ENCODE measurements around the gene PSMG1. TPM values are rescaled to one million over a fixed set of nuclear protein-coding genes. Genes with fewer than 3 reads are reported as not detected.

The PSMG1 gene
- polyA plus RNA-seq, 1 experiment, result 21.9 TPM

GRCh38 chr21:39220150-39220549 lies 36.9 kb upstream of the PSMG1 start:
- no peak for TF ChIP-seq CTCF (IDR thresholded peaks at IDR 0.05; ENCODE audit: insufficient read depth, low read depth, low read length)
- POLR2A ChIA-PET, result no interaction called here
- H3K27me3 ChIP-seq (ENCODE audit: control insufficient read depth, insufficient read depth, low read length), result no peaks in the 10 kb centered on the region
- H3K36me3 ChIP-seq (ENCODE audit: control insufficient read depth, insufficient read depth, low read length), result peaks cover 2% of the 10 kb centered on the region; the same call in 1 of the 2 replicates
- no peak for DNase-seq (ENCODE audit: low read depth)
- CTCF ChIA-PET, result no interaction called here
- no peak overlapping the region for H3K4me3 ChIP-seq (ENCODE audit: low read depth, low read length)

GRCh38 chr21:39218082-39218409 lies 34.8 kb upstream of the PSMG1 start:
- Histone ChIP-seq H3K27me3 (ENCODE audit: control insufficient read depth, insufficient read depth, low read length) (no peaks in the 10 kb centered on the region), H3K36me3 (ENCODE audit: control insufficient read depth, insufficient read depth, low read length) (peaks cover 2% of the 10 kb centered on the region; the same call in 1 of the 2 replicates), H3K4me3 (ENCODE audit: low read depth, low read length) (no peak overlapping the region)
- CTCF ChIA-PET, result no interaction called here
- POLR2A ChIA-PET, result no interaction called here
- no peak for TF ChIP-seq CTCF (IDR thresholded peaks at IDR 0.05; ENCODE audit: insufficient read depth, low read depth, low read length)
- DNase-seq (ENCODE audit: low read depth), result no peak

GRCh38 chr21:39217356-39218081 lies 34.3 kb upstream of the PSMG1 start:
- ChIA-PET CTCF (no interaction called here), POLR2A (no interaction called here)
- Histone ChIP-seq H3K36me3 (ENCODE audit: control insufficient read depth, insufficient read depth, low read length) (peaks cover 2% of the 10 kb centered on the region; the same call in 1 of the 2 replicates), H3K4me3 (ENCODE audit: low read depth, low read length) (no peak overlapping the region), H3K27me3 (ENCODE audit: control insufficient read depth, insufficient read depth, low read length) (no peaks in the 10 kb centered on the region)
- TF ChIP-seq CTCF (IDR thresholded peaks at IDR 0.05; ENCODE audit: insufficient read depth, low read depth, low read length), result no peak
- no peak for DNase-seq (ENCODE audit: low read depth)

GRCh38 chr21:39216290-39216689 lies 33.0 kb upstream of the PSMG1 start:
- no peak for TF ChIP-seq CTCF (IDR thresholded peaks at IDR 0.05; ENCODE audit: insufficient read depth, low read depth, low read length)
- H3K27me3 ChIP-seq (ENCODE audit: control insufficient read depth, insufficient read depth, low read length), result no peaks in the 10 kb centered on the region
- POLR2A ChIA-PET, result no interaction called here
- no peak for DNase-seq (ENCODE audit: low read depth)
- CTCF ChIA-PET, result interaction anchor here (0.9 kb wide), 1 partner anchor 36 kb away, joined by 3 read pairs; no protein-coding TSS in a partner anchor
- H3K4me3 ChIP-seq (ENCODE audit: low read depth, low read length), result no peak overlapping the region
- peaks cover 3% of the 10 kb centered on the region; the same call in 1 of the 2 replicates for H3K36me3 ChIP-seq (ENCODE audit: control insufficient read depth, insufficient read depth, low read length)

- no peak for TF ChIP-seq CTCF (IDR thresholded peaks at IDR 0.05; ENCODE audit: insufficient read depth, low read depth, low read length)
- peaks cover 5% of the 10 kb centered on the region; the same call in 1 of the 2 replicates for H3K36me3 ChIP-seq (ENCODE audit: control insufficient read depth, insufficient read depth, low read length)
- H3K4me3 ChIP-seq (ENCODE audit: low read depth, low read length), result no peak overlapping the region
- H3K27me3 ChIP-seq (ENCODE audit: control insufficient read depth, insufficient read depth, low read length), result no peaks in the 10 kb centered on the region
- ChIA-PET POLR2A (no interaction called here), CTCF (interaction anchor here (0.9 kb wide), 2 partner anchors 12 to 37 kb away, joined by 3 read pairs; no protein-coding TSS in a partner anchor)
- DNase-seq (ENCODE audit: low read depth), result no peak
These were observed 31.8 kb upstream of the PSMG1 start for GRCh38 chr21:39215078-39215477.

Measured in BJ (cell line).